ENCODE results near the gene RCC2. TPM values are rescaled to one million over a fixed set of nuclear protein-coding genes. Genes with fewer than 3 reads are reported as not detected.
"Not testable (repeated sequence)": the region's sequence is repeated elsewhere in the genome, so short reads cannot be mapped to it uniquely, and the experiment has no call there.

Gene RCC2
- total RNA-seq, result 238 and 246 TPM in 2 replicates

DNA sequence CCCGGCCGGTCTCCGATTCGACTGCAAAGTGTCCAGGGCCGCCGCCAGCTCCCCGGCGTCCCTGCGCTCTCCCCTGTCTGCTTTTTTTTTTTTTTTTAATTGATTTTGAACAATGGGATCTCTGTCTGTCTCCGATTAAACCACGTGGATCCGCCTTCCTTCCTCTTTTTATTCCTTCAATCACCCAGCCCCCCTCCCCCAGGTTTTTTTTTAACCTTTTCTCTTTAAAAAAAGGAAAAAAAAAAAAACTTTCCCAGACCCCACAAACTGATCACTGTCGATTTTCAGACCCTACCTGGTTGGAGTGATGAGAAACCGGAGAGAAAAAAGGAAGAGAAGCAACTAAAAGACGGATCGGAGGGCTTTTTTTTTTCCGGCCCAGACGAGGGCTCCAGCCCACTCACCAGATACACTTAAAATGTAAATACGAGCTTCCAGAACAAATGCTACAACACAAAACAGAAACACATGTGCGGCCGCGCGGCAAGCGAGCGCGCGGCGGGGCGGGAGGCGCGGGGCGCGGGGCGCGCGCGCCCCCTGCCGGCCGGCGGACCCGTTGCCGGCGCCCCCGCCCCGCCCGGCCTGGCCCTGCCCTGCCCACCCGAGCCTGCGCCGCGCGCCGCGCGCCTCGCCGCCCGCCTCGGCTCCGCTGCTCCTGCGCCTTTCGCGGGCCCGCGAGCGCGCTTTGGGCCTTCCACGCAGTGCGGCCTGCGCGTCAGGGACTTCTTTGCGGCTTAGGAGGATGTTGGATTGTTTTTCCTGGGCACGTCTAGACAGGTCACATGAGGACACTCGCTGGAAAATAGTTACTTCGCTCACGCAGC, at the start of gene RCC2:
RCC2 (minus strand) TSS at position 428 of the 824 bp plus-strand sequence. CDS start 1,163 bp downstream, outside the sequence.
- H3K9me3 Mint-ChIP-seq, result no peaks in the 10 kb centered on the region
- H3K4me3 Mint-ChIP-seq, result peak within 1 kb of the TSS; percentile 94
- no peaks in the 10 kb centered on the region for H3K27me3 Mint-ChIP-seq (ENCODE audit: insufficient read depth)
- DNase-seq (ENCODE audit: low spot score), result peak; percentile 66
- H3K36me3 Mint-ChIP-seq (ENCODE audit: low read depth), result peaks cover 8% of the 10 kb centered on the region
- intact Hi-C loops (cut with micrococcal nuclease), result loop anchor here (2.0 to 10.0 kb wide), 2 partner anchors 19 to 1915 kb away; partner anchors contain the start of genes CASP9 and DNAJC16
- peaks cover 40% of the 10 kb centered on the region for H3K4me1 Mint-ChIP-seq (ENCODE audit: low read depth)
- H3K27ac Mint-ChIP-seq, result peak within 1 kb of the TSS; percentile 98

DNA sequence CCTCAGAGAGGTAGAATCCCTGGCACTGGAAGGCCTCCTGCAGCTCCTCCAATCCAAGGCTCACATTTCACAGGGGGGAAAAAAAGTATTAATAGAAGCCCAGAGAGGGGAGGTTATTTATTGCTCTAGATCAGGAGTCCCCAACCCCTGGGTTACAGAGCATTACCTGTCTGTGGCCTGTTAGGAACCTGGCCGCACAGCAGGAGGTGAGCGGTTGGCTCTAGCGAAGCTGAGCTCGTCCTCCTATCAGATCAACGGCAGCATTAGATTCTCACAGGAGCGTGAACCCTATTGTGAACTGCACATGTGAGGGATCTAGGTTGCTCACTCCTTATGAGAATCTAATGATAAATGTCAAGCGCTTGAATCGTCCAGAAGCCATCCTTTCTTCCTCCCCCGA, 46.8 kb upstream of the RCC2 start:
- no peak for DNase-seq (ENCODE audit: low spot score)
- intact Hi-C loops (cut with micrococcal nuclease), result loop anchor here (10.0 kb wide), 1 partner anchor 71 kb away; no protein-coding TSS in a partner anchor
- Mint-ChIP-seq H3K9me3 (no peaks in the 10 kb centered on the region), H3K36me3 (ENCODE audit: low read depth) (no peaks in the 10 kb centered on the region), H3K27ac (no peak overlapping the region), H3K4me3 (no peak overlapping the region), H3K4me1 (ENCODE audit: low read depth) (no peaks in the 10 kb centered on the region), H3K27me3 (ENCODE audit: insufficient read depth) (peaks cover 2% of the 10 kb centered on the region)

DNA sequence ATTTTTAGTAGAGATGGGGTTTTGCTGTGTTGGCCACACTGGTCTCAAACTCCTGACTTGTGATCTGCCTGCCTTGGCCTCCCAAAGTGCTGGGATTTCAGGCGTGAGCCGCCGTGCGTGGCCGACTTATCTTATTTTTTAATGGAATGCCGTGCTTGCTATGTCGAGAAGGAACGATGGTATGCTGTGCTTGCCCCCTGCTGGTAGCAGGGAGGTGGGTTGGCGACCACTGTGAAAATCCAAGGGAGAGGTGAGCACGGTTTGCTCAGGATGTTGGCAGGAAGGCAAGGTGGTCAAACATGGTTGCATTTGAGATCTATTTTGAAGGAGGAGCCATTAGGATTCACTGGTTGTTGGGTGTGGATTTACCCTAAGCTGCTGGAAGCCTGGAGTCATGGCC, 45.8 kb upstream of the RCC2 start:
- H3K27ac Mint-ChIP-seq, result no peak overlapping the region
- DNase-seq (ENCODE audit: low spot score), result no peak
- H3K36me3 Mint-ChIP-seq (ENCODE audit: low read depth), result no peaks in the 10 kb centered on the region
- no peaks in the 10 kb centered on the region for H3K4me1 Mint-ChIP-seq (ENCODE audit: low read depth)
- peaks cover 2% of the 10 kb centered on the region for H3K27me3 Mint-ChIP-seq (ENCODE audit: insufficient read depth)
- intact Hi-C loops (cut with micrococcal nuclease), result loop anchor here (10.0 kb wide), 1 partner anchor 70 kb away; no protein-coding TSS in a partner anchor
- no peak overlapping the region for H3K4me3 Mint-ChIP-seq
- no peaks in the 10 kb centered on the region for H3K9me3 Mint-ChIP-seq

DNA sequence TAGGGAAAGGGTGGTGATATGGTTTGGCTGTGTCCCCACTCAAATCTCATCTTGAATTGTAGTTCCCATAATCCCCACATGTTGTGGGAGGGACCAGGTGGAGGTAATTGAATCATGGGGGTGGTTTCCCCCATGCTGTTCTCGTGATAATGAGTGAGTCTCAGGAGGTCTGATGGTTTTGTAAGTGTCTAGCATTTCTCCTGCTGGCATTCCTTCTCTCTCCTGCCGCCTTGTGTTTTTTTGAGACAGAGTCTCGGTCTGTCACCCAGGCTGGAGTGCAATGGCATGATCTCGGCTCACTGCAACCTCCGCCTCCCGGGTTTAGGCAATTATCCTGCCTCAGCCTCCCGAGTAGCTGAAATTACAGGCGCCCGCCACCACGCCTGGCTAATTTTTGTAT, 42.5 kb upstream of the RCC2 start:
- not testable (repeated sequence) for H3K4me1 Mint-ChIP-seq (ENCODE audit: low read depth); H3K27me3 Mint-ChIP-seq (ENCODE audit: insufficient read depth); H3K4me3 Mint-ChIP-seq; DNase-seq (ENCODE audit: low spot score); H3K27ac Mint-ChIP-seq; H3K36me3 Mint-ChIP-seq (ENCODE audit: low read depth); H3K9me3 Mint-ChIP-seq
- intact Hi-C loops (cut with micrococcal nuclease), result loop anchor here (10.0 kb wide), 1 partner anchor 67 kb away; no protein-coding TSS in a partner anchor

DNA sequence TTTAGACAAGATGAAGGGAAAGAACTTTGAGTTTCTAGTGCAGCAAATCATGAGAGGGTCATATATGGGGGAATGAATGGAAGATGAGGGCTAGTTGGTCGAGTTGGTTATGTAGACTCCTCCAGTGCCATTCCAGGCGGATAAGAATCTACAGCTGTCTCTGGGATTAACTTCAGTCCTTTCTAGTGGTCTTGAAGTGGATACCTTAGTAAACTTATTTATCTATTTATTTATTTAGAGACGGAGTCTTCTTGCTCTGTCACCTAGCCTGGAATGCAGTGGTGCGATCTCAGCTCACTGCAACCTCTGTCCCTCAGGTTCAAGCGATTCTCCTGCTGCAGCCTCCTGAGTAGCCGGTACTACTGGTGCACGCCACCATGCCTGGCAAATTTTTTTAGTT, 41.4 kb upstream of the RCC2 start:
- no peaks in the 10 kb centered on the region for H3K4me1 Mint-ChIP-seq (ENCODE audit: low read depth)
- no peak for DNase-seq (ENCODE audit: low spot score)
- H3K27ac Mint-ChIP-seq, result no peak overlapping the region
- intact Hi-C loops (cut with micrococcal nuclease), result loop anchor here (10.0 kb wide), 1 partner anchor 66 kb away; no protein-coding TSS in a partner anchor
- no peaks in the 10 kb centered on the region for H3K9me3 Mint-ChIP-seq
- no peak overlapping the region for H3K4me3 Mint-ChIP-seq
- no peaks in the 10 kb centered on the region for H3K36me3 Mint-ChIP-seq (ENCODE audit: low read depth)
- H3K27me3 Mint-ChIP-seq (ENCODE audit: insufficient read depth), result peaks cover under 1% of the 10 kb centered on the region

DNA sequence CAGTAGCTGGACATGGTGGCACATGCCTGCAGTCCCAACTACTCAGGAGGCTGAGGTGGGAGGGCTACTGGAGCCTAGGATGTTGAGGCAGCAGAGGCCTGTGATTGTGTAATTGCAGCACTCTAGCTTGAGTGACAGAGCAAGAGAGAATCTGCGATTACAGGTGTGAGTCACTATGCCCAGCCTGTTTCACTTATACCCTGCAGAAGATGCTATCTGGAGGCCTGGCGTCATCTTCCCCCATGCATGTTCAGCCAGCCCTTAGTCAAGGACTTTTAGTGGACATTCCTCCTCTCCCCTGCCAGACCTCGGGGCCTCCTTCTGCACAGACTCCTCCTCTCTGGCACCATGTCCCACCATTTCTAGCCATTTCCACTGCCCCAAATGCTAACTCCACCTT, 36.3 kb upstream of the RCC2 start:
- intact Hi-C loops (cut with micrococcal nuclease), result no loop called here
- no peaks in the 10 kb centered on the region for H3K36me3 Mint-ChIP-seq (ENCODE audit: low read depth)
- no peak overlapping the region for H3K4me3 Mint-ChIP-seq
- DNase-seq (ENCODE audit: low spot score), result no peak
- H3K9me3 Mint-ChIP-seq, result no peaks in the 10 kb centered on the region
- no peaks in the 10 kb centered on the region for H3K27me3 Mint-ChIP-seq (ENCODE audit: insufficient read depth)
- no peaks in the 10 kb centered on the region for H3K4me1 Mint-ChIP-seq (ENCODE audit: low read depth)
- H3K27ac Mint-ChIP-seq, result no peak overlapping the region

DNA sequence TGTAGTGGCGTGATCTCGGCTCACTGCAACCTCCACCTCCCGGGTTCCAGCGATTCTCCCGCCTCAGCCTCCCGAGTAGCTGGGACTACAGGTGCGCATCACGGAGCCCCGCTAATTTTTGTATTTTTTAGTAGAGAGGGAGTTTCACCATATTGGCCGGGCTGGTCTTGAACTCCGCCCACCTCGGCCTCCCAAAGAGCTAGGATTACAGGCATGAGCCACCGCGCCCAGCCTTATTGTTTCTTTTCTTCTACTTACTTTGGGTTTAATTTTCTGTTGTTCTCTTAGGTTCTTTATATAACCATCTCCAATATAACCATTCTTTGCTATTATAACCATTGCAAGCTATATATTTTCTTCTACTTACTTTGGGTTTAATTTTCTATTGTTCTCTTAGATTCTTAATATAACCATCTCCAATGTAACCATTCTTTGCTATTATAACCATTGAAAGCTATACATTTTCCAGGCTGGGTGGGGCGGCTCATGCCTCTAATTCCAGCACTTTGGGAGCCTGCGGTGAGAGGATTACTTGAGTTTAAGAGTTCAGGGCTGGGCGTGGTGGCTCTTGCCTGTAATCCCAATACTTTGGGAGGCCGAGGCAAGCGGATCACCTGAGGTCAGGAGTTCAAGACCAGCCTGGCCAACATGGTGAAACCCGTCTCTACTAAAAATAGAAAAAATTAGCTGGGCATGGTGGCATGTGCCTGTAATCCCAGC, 35.5 kb upstream of the RCC2 start:
- H3K27ac Mint-ChIP-seq; H3K27me3 Mint-ChIP-seq (ENCODE audit: insufficient read depth); H3K36me3 Mint-ChIP-seq (ENCODE audit: low read depth); intact Hi-C loops (cut with micrococcal nuclease); H3K9me3 Mint-ChIP-seq; DNase-seq (ENCODE audit: low spot score); H3K4me1 Mint-ChIP-seq (ENCODE audit: low read depth); H3K4me3 Mint-ChIP-seq: not testable (repeated sequence)

DNA sequence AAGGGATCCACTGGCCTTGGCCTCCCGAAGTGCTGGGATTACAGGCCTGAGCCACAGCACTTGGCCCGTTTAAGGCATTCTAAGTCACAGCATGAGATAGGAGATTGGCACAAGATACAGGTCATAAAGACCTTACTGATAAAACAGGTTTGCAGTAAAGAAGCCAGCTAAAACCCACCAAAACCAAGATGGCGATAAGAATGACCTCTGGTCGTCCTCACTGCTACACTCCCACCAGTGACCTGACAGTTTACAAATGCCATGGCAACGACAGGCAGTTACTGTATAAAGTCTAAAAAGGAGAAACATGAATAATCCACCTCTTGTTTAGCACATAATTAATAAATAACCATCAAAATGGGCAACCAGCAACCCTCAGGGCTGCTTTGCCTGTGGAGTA, 33.3 kb upstream of the RCC2 start:
- Mint-ChIP-seq H3K36me3 (ENCODE audit: low read depth) (no peaks in the 10 kb centered on the region), H3K9me3 (no peaks in the 10 kb centered on the region), H3K27ac (no peak overlapping the region), H3K4me1 (ENCODE audit: low read depth) (no peaks in the 10 kb centered on the region), H3K4me3 (no peak overlapping the region), H3K27me3 (ENCODE audit: insufficient read depth) (peaks cover 3% of the 10 kb centered on the region)
- no peak for DNase-seq (ENCODE audit: low spot score)
- intact Hi-C loops (cut with micrococcal nuclease), result no loop called here

DNA sequence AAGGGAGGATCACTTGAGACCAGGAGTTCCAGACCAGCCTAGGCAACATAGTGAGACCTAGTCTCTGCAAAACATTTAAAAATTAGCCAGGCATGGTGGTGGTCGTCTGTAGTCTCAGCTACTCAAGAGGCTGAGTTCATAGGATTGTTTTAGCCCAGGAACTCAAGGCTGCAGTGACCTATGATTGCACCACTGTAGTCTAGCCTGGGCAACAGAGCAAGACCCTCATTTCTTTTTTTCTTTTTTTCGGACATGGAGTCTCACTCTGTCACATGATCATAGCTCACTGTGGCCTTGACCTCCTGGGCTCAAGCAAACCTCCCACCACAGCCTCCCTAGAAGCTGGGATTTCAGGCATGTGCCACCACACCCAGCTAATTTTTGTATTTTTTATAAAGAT, 31.9 kb upstream of the RCC2 start:
- Mint-ChIP-seq H3K4me1 (ENCODE audit: low read depth) (no peaks in the 10 kb centered on the region), H3K4me3 (no peak overlapping the region), H3K27ac (no peak overlapping the region), H3K9me3 (no peaks in the 10 kb centered on the region), H3K27me3 (ENCODE audit: insufficient read depth) (peaks cover 3% of the 10 kb centered on the region), H3K36me3 (ENCODE audit: low read depth) (no peaks in the 10 kb centered on the region)
- intact Hi-C loops (cut with micrococcal nuclease), result no loop called here
- no peak for DNase-seq (ENCODE audit: low spot score)

DNA sequence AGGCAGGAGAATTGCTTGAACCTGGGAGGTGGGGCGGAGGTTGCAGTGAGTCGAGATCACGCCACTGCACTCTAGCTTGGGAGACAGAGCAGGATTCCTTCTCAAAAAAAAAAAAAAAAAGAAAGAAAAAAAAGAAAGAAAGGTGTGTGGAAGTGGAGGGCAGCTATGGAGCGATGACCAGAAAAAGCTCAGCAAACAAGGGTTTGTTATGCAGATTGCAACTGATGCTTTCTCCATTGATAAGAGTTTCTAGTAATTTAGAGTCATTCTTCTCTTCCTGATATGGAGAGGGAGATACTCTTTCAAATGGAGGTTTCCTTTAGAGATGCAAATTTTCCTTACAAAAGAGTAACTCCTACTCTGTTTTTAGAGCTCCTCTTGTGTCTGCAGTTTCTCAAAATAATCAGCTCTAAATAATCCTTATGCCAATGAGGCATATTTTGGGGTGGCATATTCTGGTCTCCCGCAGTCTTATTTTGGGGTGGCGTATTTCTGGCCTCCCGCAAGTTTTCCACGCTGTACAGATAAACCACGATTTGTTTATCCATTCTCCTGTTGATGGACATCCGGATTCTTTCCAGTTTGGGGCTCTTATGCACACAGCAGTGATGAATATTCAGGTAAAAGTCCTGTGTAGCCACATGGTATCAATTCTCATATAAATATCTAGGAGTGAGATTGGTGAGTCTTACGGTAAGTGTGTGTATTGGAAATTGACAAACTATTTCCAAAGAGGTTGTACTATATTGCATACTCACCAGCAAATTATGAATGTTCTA, 30.7 kb upstream of the RCC2 start:
- no peak for DNase-seq (ENCODE audit: low spot score)
- Mint-ChIP-seq H3K27ac (no peak overlapping the region), H3K4me3 (no peak overlapping the region), H3K27me3 (ENCODE audit: insufficient read depth) (peaks cover 3% of the 10 kb centered on the region), H3K9me3 (no peaks in the 10 kb centered on the region), H3K36me3 (ENCODE audit: low read depth) (no peaks in the 10 kb centered on the region), H3K4me1 (ENCODE audit: low read depth) (no peaks in the 10 kb centered on the region)
- intact Hi-C loops (cut with micrococcal nuclease), result no loop called here

DNA sequence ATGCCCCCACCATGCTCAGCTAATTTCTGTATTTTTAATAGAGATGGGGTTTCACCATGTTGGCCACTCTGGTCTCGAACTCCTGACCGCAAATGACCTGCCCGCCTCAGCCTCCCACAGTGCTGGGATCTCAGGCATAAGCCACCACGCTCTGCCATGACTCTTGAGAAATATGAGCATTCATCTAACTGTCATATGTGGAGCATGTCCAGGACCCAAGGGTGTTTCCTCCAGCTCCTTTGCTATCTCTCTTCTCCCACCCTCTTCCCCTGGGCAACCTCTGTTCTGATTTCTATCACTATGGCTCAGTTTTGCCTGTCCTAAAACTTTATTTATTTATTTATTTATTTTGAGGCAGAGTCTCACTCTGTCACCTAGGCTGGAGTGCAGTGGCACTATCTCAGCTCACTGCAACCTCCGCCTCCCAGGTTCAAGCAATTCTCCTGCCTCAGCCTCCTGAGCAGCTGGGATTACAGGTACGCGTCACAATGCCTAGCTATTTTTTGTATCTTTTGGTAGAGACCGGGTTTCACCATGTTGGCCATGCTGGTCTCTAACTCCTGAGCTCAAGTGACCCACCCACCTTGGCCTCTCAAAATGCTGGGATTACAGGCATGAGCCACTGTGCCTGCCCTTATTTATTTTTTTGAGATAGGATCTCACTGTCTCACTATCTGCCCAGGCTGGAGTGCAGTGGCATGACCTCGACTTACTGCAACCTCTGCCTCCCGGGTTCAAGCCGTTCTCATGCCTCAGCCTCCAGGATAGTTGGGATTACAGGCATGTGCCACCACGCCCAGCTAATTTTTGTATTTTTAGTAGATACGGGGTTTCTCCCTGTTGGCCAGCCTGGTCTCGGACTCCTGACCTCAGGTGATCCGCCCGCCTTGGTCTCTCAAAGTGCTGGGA, 29.1 kb upstream of the RCC2 start:
- intact Hi-C loops (cut with micrococcal nuclease); H3K36me3 Mint-ChIP-seq (ENCODE audit: low read depth); H3K9me3 Mint-ChIP-seq; H3K4me3 Mint-ChIP-seq; H3K27me3 Mint-ChIP-seq (ENCODE audit: insufficient read depth); DNase-seq (ENCODE audit: low spot score); H3K4me1 Mint-ChIP-seq (ENCODE audit: low read depth); H3K27ac Mint-ChIP-seq: not testable (repeated sequence)

DNA sequence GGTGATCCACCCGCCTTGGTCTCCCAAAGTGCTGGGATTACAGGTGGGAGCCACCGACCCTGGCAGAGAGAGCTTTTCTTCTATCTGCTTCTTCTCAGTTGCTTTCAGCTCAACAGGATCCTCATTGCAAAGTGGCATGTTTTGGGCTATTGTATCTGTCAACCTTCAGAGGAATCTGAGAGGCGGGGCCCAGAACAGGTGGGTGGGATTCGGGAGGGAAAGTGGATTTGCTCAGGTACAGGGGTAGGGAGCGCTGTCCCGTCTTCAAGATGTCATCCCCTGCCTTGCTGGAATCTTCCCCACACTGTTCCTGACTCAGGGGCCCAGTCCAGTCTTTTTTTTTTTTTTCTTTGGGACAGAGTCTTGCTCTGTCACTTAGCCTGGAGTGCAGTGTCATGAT, 26.9 kb upstream of the RCC2 start:
- Mint-ChIP-seq H3K9me3 (no peaks in the 10 kb centered on the region), H3K27ac (no peak overlapping the region), H3K36me3 (ENCODE audit: low read depth) (no peaks in the 10 kb centered on the region), H3K4me3 (no peak overlapping the region), H3K27me3 (ENCODE audit: insufficient read depth) (peaks cover 5% of the 10 kb centered on the region), H3K4me1 (ENCODE audit: low read depth) (no peaks in the 10 kb centered on the region)
- intact Hi-C loops (cut with micrococcal nuclease), result no loop called here
- DNase-seq (ENCODE audit: low spot score), result no peak

Data from activated T-helper 1 cell treated with anti-CD3 and anti-CD28 coated beads, Interleukin-12 subunit alpha, Interleukin-12 subunit beta, Interleukin-2, Interleukin-4 antibody, amounts not matched to agents 30 ng/mL and 10 ng/mL and 1 ng/mL, durations not matched to agents 14 hours and 24 hours and 36 hours (primary cell).